Keratinocyte (primary cell): ENCODE results near the gene HEXD. TPM values are rescaled to one million over a fixed set of nuclear protein-coding genes. Genes with fewer than 3 reads are reported as not detected.

Experiments
- DNase-seq: peaks from one replicate; pipeline ENCODE4 v3.0.0-alpha.2; 2011; ENCODE audit warnings: low read depth, missing footprints, low spot score
- FAIRE-seq: peaks from 2 replicates; lab custom pipeline; 2011; peaks lifted over from hg19 to GRCh38; lab: Jason Lieb, UNC
- H2AFZ ChIP-seq: 2 replicates; pipeline ENCODE4 v1.6.0; 2012; ENCODE audit warnings: low read length, control low read depth, inconsistent platforms; ENCODE audit not compliant: control insufficient read depth
- H3K27ac ChIP-seq: 2 replicates; pipeline ENCODE4 v1.5.1; 2011; ENCODE audit warnings: low read length; ENCODE audit not compliant: control insufficient read depth, insufficient read depth
- H3K27me3 ChIP-seq: 3 replicates; pipeline ENCODE4 v1.6.0; 2011; ENCODE audit warnings: low read length; ENCODE audit not compliant: control insufficient read depth, insufficient read depth; ENCODE audit errors: extremely low read depth
- H3K36me3 ChIP-seq, 2 experiments: 2 replicates in 1 of 2; 3 replicates in 1 of 2; pipeline ENCODE4 v1.5.1; 2011; ENCODE audit warnings: low read length in 2 of 2, mild to moderate bottlenecking in 1 of 2; ENCODE audit not compliant: control insufficient read depth in 2 of 2, insufficient read depth in 2 of 2; ENCODE audit errors: extremely low read depth in 1 of 2
- H3K4me1 ChIP-seq: 3 replicates; pipeline ENCODE4 v1.5.1; 2011; ENCODE audit warnings: low read length; ENCODE audit not compliant: control insufficient read depth, insufficient read depth; ENCODE audit errors: extremely low read depth
- H3K4me2 ChIP-seq: 3 replicates; pipeline ENCODE4 v1.6.0; 2011; ENCODE audit warnings: low read depth, low read length; ENCODE audit not compliant: control insufficient read depth, insufficient read depth; ENCODE audit errors: extremely low read depth
- H3K4me3 ChIP-seq, 3 experiments: fragments of 200-600 bp in 1 of 3; sonication (generic) in 1 of 3; 2 replicates in 2 of 3; 3 replicates in 1 of 3; pipeline ENCODE4 v1.5.1; 2011 to 2016; ENCODE audit warnings: low read length in 3 of 3, mild to moderate bottlenecking in 3 of 3, control low read depth in 2 of 3, inconsistent platforms in 1 of 3, low read depth in 1 of 3, mixed read lengths in 1 of 3, mixed run types in 1 of 3, moderate library complexity in 1 of 3; ENCODE audit not compliant: control insufficient read depth in 2 of 3, insufficient read depth in 2 of 3; ENCODE audit errors: extremely low read depth in 1 of 3
- H3K79me2 ChIP-seq: 2 replicates; pipeline ENCODE4 v1.6.0; 2012; ENCODE audit warnings: low read length; ENCODE audit not compliant: control insufficient read depth, insufficient read depth
- H3K9ac ChIP-seq: 3 replicates; pipeline ENCODE4 v1.6.0; 2011; ENCODE audit warnings: low read length; ENCODE audit not compliant: control insufficient read depth, insufficient read depth; ENCODE audit errors: extremely low read depth
- H3K9me1 ChIP-seq: 3 replicates; pipeline ENCODE4 v1.6.0; 2011; ENCODE audit warnings: low read length; ENCODE audit not compliant: control insufficient read depth, insufficient read depth; ENCODE audit errors: extremely low read depth
- H3K9me3 ChIP-seq: 2 replicates; pipeline ENCODE4 v1.5.1; 2012; ENCODE audit warnings: low read depth, low read length; ENCODE audit not compliant: control insufficient read depth
- H4K20me1 ChIP-seq: 3 replicates; pipeline ENCODE4 v1.6.0; 2011; ENCODE audit warnings: low read length; ENCODE audit not compliant: control insufficient read depth, insufficient read depth; ENCODE audit errors: extremely low read depth
- EZH2 ChIP-seq: IDR thresholded peaks from one replicate; pipeline ENCODE4 v1.6.1; 2012; ENCODE audit warnings: inconsistent platforms, mild to moderate bottlenecking, low read length, moderate library complexity
- dilution Hi-C: fragments of 300-500 bp; cut with MboI; formaldehyde crosslinking; loops from one replicate; pipeline ENCODE4 v1.7.0; 2020; ENCODE audit warnings: low sequenced_read_pairs; ENCODE audit not compliant: extremely low pct_ligation_motif_present
- polyA plus RNA-seq, 5 experiments: library from polyadenylated mRNA; depleted of rRNA in 3 of 5; stranded (reverse) in 3 of 5; stranded (forward) in 1 of 5; unstranded in 1 of 5; fragments of >200 nt; gene quantifications; 1 replicate in 1 of 5; 2 replicates in 3 of 5; 3 replicates in 1 of 5; pipeline versions ENCODE4 v1.2.1 to v1.2.3, GENCODE V29; 2011 to 2012; ENCODE audit warnings: missing spikeins in 2 of 5, low read depth in 1 of 5, low replicate concordance in 1 of 5
- TF ChIP-seq, protein P1 (sequence below), 3 experiments: IDR thresholded peaks in 1 of 3; conservative IDR thresholded peaks in 1 of 3; optimal IDR thresholded peaks in 1 of 3; 2 replicates in 2 of 3; 3 replicates in 1 of 3; pipeline versions ENCODE3 to v1.5.1; 2011; ENCODE audit warnings: low read length in 3 of 3, mild to moderate bottlenecking in 3 of 3, moderate library complexity in 2 of 3, control low read depth in 1 of 3, inconsistent platforms in 1 of 3; ENCODE audit not compliant: insufficient read depth in 2 of 3; ENCODE audit errors: extremely low read depth in 1 of 3

Gene HEXD
- polyA plus RNA-seq, 1 donor (not counting 4 experiments of a cell fraction or from before 2014, with no cell fraction given): 5.6 TPM

- dilution Hi-C loops: no loop called here
- H3K27ac ChIP-seq: no peak overlapping the region
- H3K4me1 ChIP-seq: no peaks in the 10 kb centered on the region
- no peak overlapping the region for H2AFZ ChIP-seq
- H3K9me1 ChIP-seq: no peaks in the 10 kb centered on the region
- H4K20me1 ChIP-seq: peaks cover 4% of the 10 kb centered on the region
- H3K79me2 ChIP-seq: no peaks in the 10 kb centered on the region
- TF ChIP-seq, protein P1, sequence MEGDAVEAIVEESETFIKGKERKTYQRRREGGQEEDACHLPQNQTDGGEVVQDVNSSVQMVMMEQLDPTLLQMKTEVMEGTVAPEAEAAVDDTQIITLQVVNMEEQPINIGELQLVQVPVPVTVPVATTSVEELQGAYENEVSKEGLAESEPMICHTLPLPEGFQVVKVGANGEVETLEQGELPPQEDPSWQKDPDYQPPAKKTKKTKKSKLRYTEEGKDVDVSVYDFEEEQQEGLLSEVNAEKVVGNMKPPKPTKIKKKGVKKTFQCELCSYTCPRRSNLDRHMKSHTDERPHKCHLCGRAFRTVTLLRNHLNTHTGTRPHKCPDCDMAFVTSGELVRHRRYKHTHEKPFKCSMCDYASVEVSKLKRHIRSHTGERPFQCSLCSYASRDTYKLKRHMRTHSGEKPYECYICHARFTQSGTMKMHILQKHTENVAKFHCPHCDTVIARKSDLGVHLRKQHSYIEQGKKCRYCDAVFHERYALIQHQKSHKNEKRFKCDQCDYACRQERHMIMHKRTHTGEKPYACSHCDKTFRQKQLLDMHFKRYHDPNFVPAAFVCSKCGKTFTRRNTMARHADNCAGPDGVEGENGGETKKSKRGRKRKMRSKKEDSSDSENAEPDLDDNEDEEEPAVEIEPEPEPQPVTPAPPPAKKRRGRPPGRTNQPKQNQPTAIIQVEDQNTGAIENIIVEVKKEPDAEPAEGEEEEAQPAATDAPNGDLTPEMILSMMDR (optimal IDR thresholded peaks at IDR 0.05 in 1 of 3, IDR thresholded peaks at IDR 0.05 in 1 of 3, conservative IDR thresholded peaks at IDR 0.05 in 1 of 3; ENCODE audit: extremely low read depth in 1 of 3, insufficient read depth in 2 of 3, low read length in 3 of 3): no peak
- no peak for TF ChIP-seq EZH2
- no peaks in the 10 kb centered on the region for H3K27me3 ChIP-seq
- H3K9ac ChIP-seq: no peak overlapping the region
- DNase-seq: no peak
- FAIRE-seq: no peak
- H3K4me2 ChIP-seq: no peak overlapping the region
- H3K36me3 ChIP-seq: peaks cover 0 to 8% of the 10 kb centered on the region in 2 experiments
- no peak overlapping the region for H3K4me3 ChIP-seq
- no peaks in the 10 kb centered on the region for H3K9me3 ChIP-seq
These were observed 11.9 kb upstream of the HEXD start for GRCh38 chr17:82406131-82406671.

DNA sequence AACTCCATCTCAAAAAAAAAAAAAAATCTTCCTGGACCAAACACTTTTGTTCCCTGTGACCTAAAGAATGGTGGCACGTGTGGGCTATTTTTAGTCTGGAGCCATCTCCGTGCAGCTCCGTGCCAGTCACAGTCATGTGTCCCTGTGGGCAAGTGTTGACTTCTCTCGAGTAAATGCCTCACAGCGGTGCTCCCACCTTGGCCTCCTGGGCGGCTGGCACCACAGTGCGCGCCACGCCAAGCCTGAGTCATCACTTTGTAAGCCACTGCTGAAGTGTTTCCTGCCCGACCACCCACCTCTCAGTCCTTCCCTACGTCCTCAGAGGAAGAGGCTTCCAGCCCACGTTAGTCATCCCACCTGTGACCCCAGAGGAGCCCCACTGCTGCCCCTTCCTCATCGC lies 10.9 kb upstream of the HEXD start:
- no peak overlapping the region for H3K27ac ChIP-seq
- no peaks in the 10 kb centered on the region for H3K79me2 ChIP-seq
- no peak overlapping the region for H3K4me2 ChIP-seq
- FAIRE-seq (no peak), DNase-seq (no peak)
- H3K27me3 ChIP-seq: no peaks in the 10 kb centered on the region
- H3K36me3 ChIP-seq: peaks cover 0 to 8% of the 10 kb centered on the region in 2 experiments
- H3K9me3 ChIP-seq: no peaks in the 10 kb centered on the region
- H3K9ac ChIP-seq: no peak overlapping the region
- H3K4me3 ChIP-seq: no peak overlapping the region
- H4K20me1 ChIP-seq: peaks cover 4% of the 10 kb centered on the region
- dilution Hi-C loops: no loop called here
- no peaks in the 10 kb centered on the region for H3K4me1 ChIP-seq
- H3K9me1 ChIP-seq: no peaks in the 10 kb centered on the region
- TF ChIP-seq, protein P1 (optimal IDR thresholded peaks at IDR 0.05 in 1 of 3, IDR thresholded peaks at IDR 0.05 in 1 of 3, conservative IDR thresholded peaks at IDR 0.05 in 1 of 3; ENCODE audit: extremely low read depth in 1 of 3, insufficient read depth in 2 of 3, low read length in 3 of 3): no peak
- TF ChIP-seq EZH2: no peak
- no peak overlapping the region for H2AFZ ChIP-seq
